ENCODE data around the gene SEZ6L2. TPM values are rescaled to one million over a fixed set of nuclear protein-coding genes. Genes with fewer than 3 reads are reported as not detected.
"Not testable (repeated sequence)": the region's sequence is repeated elsewhere in the genome, so short reads cannot be mapped to it uniquely, and the experiment has no call there.

The SEZ6L2 gene
- total RNA-seq, result 13.2 and 16.2 TPM in 2 replicates
- long read RNA-seq, result 0 reads

DNA sequence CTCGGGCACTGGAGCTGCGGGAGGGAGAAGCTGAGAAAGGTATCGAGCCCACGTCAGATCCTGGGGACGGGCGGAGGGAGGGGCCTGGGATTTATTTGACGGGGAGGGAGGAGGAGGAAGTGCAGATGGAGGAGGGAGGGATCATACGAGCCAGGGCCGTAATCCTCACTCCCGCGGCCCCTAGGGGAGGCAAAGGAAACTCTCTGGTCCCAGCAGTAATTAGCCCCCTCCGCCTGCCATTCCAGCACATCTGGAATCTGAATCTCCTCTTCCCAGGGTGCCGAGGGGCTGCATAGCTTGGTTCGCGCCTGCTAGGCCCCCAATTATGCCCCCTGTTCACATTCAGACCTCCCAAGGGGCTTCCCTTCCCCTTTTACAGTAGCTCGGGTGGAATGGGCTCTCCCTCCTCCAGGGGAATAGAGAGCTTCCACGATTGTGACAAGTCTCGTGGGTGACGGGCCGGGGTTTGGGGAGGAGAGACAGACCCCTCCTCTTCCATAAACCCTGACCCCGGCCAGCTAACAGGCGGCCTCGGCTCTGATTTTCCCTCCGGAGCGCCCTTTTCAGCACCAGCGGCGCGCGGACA, at the start of gene SEZ6L2:
Gene SEZ6L2, minus strand, starts transcription at position 35 of the 586 bp plus-strand sequence. CDS start 531 bp downstream, outside the sequence.
- peaks cover 13% of the 10 kb centered on the region for H3K4me1 Mint-ChIP-seq (ENCODE audit: low read depth)
- H3K9me3 Mint-ChIP-seq (ENCODE audit: low read depth), result no peaks in the 10 kb centered on the region
- TF ChIP-seq CTCF (IDR thresholded peaks at IDR 0.05; ENCODE audit: unreplicated experiment), result peak; percentile 31
- no peak within 1 kb of the TSS for H3K27ac Mint-ChIP-seq
- H3K36me3 Mint-ChIP-seq (ENCODE audit: insufficient read depth), result no peaks in the 10 kb centered on the region
- H3K4me3 Mint-ChIP-seq (ENCODE audit: low read depth), result peak within 1 kb of the TSS; percentile 72
- DNase-seq (ENCODE audit: low spot score, unreplicated experiment), result no peak
- peaks cover 35% of the 10 kb centered on the region for H3K27me3 Mint-ChIP-seq

GRCh38 chr16:29947897-29948296, 48.5 kb upstream of the SEZ6L2 start:
- DNase-seq (ENCODE audit: low spot score, unreplicated experiment), result no peak

DNA sequence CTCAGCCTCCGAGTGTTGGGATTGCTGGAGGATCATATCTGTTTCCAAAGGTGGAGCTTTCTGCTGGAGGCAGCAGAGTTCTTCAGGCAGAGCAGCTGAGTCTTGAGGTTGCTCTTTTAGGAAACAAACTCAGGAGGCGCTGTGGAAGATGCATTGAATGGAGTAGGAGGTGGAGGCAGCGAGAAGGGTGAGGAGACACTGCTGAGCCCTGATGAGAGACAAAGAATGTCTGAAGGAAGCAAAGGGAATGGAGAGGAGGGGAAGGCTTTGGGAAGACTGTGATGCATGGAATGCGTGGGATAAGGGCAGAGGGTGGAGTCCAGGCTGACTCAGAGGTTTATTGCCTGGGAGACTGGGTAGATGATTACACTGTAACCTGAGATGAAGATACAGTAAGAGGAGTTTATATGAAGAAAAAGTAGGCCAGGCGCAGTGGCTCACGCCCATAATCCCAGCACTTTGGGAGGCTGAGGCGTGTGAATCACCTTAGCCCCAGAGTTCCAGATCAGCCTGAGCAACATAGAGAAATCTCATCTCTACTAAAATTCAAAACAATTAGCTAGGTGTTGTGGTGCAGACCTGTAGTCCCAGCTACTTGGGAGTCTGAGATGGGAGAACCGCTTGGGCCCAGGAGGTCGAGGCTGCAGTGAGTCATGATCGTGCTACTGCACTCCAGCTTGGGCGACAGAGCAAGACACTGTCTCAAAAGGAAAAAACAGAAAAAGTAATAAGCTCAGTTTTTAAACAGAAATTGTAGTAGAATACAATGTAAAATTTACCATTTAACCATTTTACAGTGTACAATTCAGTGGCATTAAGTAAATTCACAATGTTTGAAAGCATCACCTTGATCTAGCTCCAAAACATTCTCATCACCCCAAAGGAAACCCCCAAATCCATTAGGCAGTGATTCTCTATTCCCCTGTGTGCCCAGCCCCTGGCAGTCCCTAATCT, 44.8 kb upstream of the SEZ6L2 start:
- H3K27me3 Mint-ChIP-seq, result no peaks in the 10 kb centered on the region
- H3K4me1 Mint-ChIP-seq (ENCODE audit: low read depth), result peaks cover 16% of the 10 kb centered on the region
- peak overlapping the region; percentile 93 for H3K27ac Mint-ChIP-seq
- no peak for DNase-seq (ENCODE audit: low spot score, unreplicated experiment)
- TF ChIP-seq CTCF (IDR thresholded peaks at IDR 0.05; ENCODE audit: unreplicated experiment), result peak; percentile 27
- peaks cover 2% of the 10 kb centered on the region for H3K9me3 Mint-ChIP-seq (ENCODE audit: low read depth)
- H3K36me3 Mint-ChIP-seq (ENCODE audit: insufficient read depth), result no peaks in the 10 kb centered on the region
- H3K4me3 Mint-ChIP-seq (ENCODE audit: low read depth), result peak overlapping the region; percentile 1

More at GRCh38 chr16:29947897-29948296, 48.5 kb upstream of the SEZ6L2 start:
- Mint-ChIP-seq H3K27ac (no peak overlapping the region), H3K27me3 (no peaks in the 10 kb centered on the region), H3K36me3 (ENCODE audit: insufficient read depth) (no peaks in the 10 kb centered on the region), H3K9me3 (ENCODE audit: low read depth) (peaks cover 5% of the 10 kb centered on the region), H3K4me3 (ENCODE audit: low read depth) (no peak overlapping the region), H3K4me1 (ENCODE audit: low read depth) (peaks cover 13% of the 10 kb centered on the region)
- TF ChIP-seq CTCF (IDR thresholded peaks at IDR 0.05; ENCODE audit: unreplicated experiment), result no peak

- no peak overlapping the region for H3K4me3 Mint-ChIP-seq (ENCODE audit: low read depth)
- no peaks in the 10 kb centered on the region for H3K36me3 Mint-ChIP-seq (ENCODE audit: insufficient read depth)
- no peak overlapping the region for H3K27ac Mint-ChIP-seq
These were observed 41.3 kb upstream of the SEZ6L2 start for GRCh38 chr16:29940656-29941055.

GRCh38 chr16:29931750-29932149, 32.4 kb upstream of the SEZ6L2 start:
- DNase-seq (ENCODE audit: low spot score, unreplicated experiment); H3K27ac Mint-ChIP-seq; H3K4me3 Mint-ChIP-seq (ENCODE audit: low read depth); H3K9me3 Mint-ChIP-seq (ENCODE audit: low read depth); H3K27me3 Mint-ChIP-seq; H3K36me3 Mint-ChIP-seq (ENCODE audit: insufficient read depth): not testable (repeated sequence)
- peaks cover 13% of the 10 kb centered on the region for H3K4me1 Mint-ChIP-seq (ENCODE audit: low read depth)

More at GRCh38 chr16:29940656-29941055, 41.3 kb upstream of the SEZ6L2 start:
- no peaks in the 10 kb centered on the region for H3K9me3 Mint-ChIP-seq (ENCODE audit: low read depth)
- DNase-seq (ENCODE audit: low spot score, unreplicated experiment), result no peak
- H3K4me1 Mint-ChIP-seq (ENCODE audit: low read depth), result peaks cover 16% of the 10 kb centered on the region
- H3K27me3 Mint-ChIP-seq, result no peaks in the 10 kb centered on the region
- no peak for TF ChIP-seq CTCF (IDR thresholded peaks at IDR 0.05; ENCODE audit: unreplicated experiment)

Measured in progenitor cell of endocrine pancreas (in vitro differentiated cells).